ENCODE data around the gene ATG101. TPM values are rescaled to one million over a fixed set of nuclear protein-coding genes. Genes with fewer than 3 reads are reported as not detected.

ATG101 gene
- total and polyA plus RNA-seq, 2 experiments from 2014 or later, result 27.7 to 60.3 TPM

DNA sequence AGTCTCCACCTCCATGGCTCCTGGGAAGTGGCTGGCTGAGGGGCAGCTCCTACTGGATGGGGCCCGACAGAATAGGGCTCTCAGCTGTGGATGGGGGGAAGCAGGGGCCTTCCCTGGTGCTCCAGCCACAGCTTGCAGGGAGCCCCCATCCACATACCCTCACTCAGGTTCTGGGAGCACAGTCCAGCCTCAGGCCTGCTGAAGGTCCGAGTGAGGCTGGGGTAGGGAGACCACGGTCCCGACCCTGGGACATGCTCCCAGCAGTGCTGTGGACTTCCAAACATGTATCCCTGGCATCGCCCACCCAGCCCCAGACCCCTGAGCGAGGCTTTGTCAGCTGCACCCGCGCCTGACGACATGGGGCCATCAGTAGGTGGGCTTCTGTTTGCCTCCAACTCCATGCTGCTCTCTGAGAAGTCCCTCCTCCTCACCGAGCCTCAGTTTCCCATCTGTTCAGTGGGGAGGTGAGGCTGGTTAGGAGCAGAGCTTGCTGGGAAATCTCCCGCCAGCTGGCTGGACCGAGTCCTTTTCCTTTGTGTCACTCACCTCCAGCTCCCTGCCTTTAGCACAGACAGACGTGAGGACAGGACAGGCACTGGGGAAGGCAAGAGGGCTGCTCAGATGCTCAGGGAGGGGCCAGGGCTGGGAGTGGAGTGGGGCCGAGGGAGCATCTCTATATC lies 9.1 kb upstream of the ATG101 start:
- no peaks in the 10 kb centered on the region for H3K9me2 ChIP-seq (ENCODE audit: insufficient read depth)
- peaks cover 2% of the 10 kb centered on the region; the same call in 1 of the 3 replicates for H3K4me1 Mint-ChIP-seq
- no peak for DNase-seq (ENCODE audit: low spot score)
- H3K27me3 ChIP-seq (ENCODE audit: insufficient read depth), result no peaks in the 10 kb centered on the region
- no peak overlapping the region for H3K27ac Mint-ChIP-seq
- H3K79me2 ChIP-seq (replicated peaks; ENCODE audit: insufficient read depth), result no peaks in the 10 kb centered on the region
- TF ChIP-seq NANOG (IDR thresholded peaks at IDR 0.05; ENCODE audit: borderline replicate concordance) (no peak), ZNF331 (CRISPR knock-in tag; IDR thresholded peaks at IDR 0.05; ENCODE audit: low read depth) (no peak), EZH2 (IDR thresholded peaks at IDR 0.05; ENCODE audit: low read depth, unreplicated experiment) (no peak), STAT1 (IDR thresholded peaks at IDR 0.05; ENCODE audit: unreplicated experiment) (no peak), JUNB (IDR thresholded peaks at IDR 0.05; ENCODE audit: unreplicated experiment) (no peak), POLR2AphosphoS5 (IDR thresholded peaks at IDR 0.05; ENCODE audit: low read depth) (no peak), ZNF114 (CRISPR knock-in tag; IDR thresholded peaks at IDR 0.05) (no peak), EZH2phosphoT487 (IDR thresholded peaks at IDR 0.05; ENCODE audit: unreplicated experiment) (no peak), ZNF462 (CRISPR knock-in tag; IDR thresholded peaks at IDR 0.05) (no peak), CREB1 (CRISPR knock-in tag; IDR thresholded peaks at IDR 0.05; ENCODE audit: low read depth) (no peak)
- TF ChIP-seq, protein P1, sequence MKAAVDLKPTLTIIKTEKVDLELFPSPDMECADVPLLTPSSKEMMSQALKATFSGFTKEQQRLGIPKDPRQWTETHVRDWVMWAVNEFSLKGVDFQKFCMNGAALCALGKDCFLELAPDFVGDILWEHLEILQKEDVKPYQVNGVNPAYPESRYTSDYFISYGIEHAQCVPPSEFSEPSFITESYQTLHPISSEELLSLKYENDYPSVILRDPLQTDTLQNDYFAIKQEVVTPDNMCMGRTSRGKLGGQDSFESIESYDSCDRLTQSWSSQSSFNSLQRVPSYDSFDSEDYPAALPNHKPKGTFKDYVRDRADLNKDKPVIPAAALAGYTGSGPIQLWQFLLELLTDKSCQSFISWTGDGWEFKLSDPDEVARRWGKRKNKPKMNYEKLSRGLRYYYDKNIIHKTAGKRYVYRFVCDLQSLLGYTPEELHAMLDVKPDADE (IDR thresholded peaks at IDR 0.05), result no peak
- TF ChIP-seq, protein P2, sequence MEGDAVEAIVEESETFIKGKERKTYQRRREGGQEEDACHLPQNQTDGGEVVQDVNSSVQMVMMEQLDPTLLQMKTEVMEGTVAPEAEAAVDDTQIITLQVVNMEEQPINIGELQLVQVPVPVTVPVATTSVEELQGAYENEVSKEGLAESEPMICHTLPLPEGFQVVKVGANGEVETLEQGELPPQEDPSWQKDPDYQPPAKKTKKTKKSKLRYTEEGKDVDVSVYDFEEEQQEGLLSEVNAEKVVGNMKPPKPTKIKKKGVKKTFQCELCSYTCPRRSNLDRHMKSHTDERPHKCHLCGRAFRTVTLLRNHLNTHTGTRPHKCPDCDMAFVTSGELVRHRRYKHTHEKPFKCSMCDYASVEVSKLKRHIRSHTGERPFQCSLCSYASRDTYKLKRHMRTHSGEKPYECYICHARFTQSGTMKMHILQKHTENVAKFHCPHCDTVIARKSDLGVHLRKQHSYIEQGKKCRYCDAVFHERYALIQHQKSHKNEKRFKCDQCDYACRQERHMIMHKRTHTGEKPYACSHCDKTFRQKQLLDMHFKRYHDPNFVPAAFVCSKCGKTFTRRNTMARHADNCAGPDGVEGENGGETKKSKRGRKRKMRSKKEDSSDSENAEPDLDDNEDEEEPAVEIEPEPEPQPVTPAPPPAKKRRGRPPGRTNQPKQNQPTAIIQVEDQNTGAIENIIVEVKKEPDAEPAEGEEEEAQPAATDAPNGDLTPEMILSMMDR (conservative IDR thresholded peaks at IDR 0.05; ENCODE audit: low read depth in 2 of 2), result no peak
- TF ChIP-seq, protein P3, sequence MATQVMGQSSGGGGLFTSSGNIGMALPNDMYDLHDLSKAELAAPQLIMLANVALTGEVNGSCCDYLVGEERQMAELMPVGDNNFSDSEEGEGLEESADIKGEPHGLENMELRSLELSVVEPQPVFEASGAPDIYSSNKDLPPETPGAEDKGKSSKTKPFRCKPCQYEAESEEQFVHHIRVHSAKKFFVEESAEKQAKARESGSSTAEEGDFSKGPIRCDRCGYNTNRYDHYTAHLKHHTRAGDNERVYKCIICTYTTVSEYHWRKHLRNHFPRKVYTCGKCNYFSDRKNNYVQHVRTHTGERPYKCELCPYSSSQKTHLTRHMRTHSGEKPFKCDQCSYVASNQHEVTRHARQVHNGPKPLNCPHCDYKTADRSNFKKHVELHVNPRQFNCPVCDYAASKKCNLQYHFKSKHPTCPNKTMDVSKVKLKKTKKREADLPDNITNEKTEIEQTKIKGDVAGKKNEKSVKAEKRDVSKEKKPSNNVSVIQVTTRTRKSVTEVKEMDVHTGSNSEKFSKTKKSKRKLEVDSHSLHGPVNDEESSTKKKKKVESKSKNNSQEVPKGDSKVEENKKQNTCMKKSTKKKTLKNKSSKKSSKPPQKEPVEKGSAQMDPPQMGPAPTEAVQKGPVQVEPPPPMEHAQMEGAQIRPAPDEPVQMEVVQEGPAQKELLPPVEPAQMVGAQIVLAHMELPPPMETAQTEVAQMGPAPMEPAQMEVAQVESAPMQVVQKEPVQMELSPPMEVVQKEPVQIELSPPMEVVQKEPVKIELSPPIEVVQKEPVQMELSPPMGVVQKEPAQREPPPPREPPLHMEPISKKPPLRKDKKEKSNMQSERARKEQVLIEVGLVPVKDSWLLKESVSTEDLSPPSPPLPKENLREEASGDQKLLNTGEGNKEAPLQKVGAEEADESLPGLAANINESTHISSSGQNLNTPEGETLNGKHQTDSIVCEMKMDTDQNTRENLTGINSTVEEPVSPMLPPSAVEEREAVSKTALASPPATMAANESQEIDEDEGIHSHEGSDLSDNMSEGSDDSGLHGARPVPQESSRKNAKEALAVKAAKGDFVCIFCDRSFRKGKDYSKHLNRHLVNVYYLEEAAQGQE (IDR thresholded peaks at IDR 0.05; ENCODE audit: unreplicated experiment), result no peak
- H3K27ac ChIP-seq (ENCODE audit: low read depth), result no peak overlapping the region
- no peak overlapping the region for H3K4me3 ChIP-seq
- no peak overlapping the region for H3K4me2 ChIP-seq
- H3K9me3 Mint-ChIP-seq, result no peaks in the 10 kb centered on the region
- peaks cover 12% of the 10 kb centered on the region for H3K27me3 Mint-ChIP-seq (ENCODE audit: insufficient read depth, low read depth, poor library complexity)
- no peak for ATAC-seq
- H4K20me1 ChIP-seq (replicated peaks; ENCODE audit: insufficient read depth), result no peaks in the 10 kb centered on the region
- no peaks in the 10 kb centered on the region for H3K4me1 ChIP-seq (ENCODE audit: insufficient read depth)
- H3K36me3 ChIP-seq (ENCODE audit: insufficient read depth), result no peaks in the 10 kb centered on the region
- H3K36me3 Mint-ChIP-seq (ENCODE audit: low read depth), result peaks cover 10% of the 10 kb centered on the region
- no peak overlapping the region for H2AFZ ChIP-seq
- no peak overlapping the region for H3K4me3 Mint-ChIP-seq
- no peaks in the 10 kb centered on the region for H3F3A ChIP-seq (replicated peaks; ENCODE audit: low read depth)
